Subcutaneous abdominal adipose tissue (tissue), 5 donors: Measurements from ENCODE around the gene ZNF365.
"Not testable (repeated sequence)": the region's sequence is repeated elsewhere in the genome, so short reads cannot be mapped to it uniquely, and the experiment has no call there.

Experiments used
- H3K27ac ChIP-seq: one replicate; pipeline ENCODE4 v1.7.0; 2013; ENCODE audit warnings: low read depth, mild to moderate bottlenecking, inconsistent platforms, low read length, moderate library complexity
- H3K27me3 ChIP-seq, 5 donors: one replicate each; pipeline ENCODE4 v1.7.0; 2013; ENCODE audit warnings: low read length in 5 of 5, inconsistent platforms in 1 of 5; ENCODE audit not compliant: control insufficient read depth in 5 of 5, insufficient read depth in 4 of 5
- H3K36me3 ChIP-seq, 5 donors: one replicate each; pipeline ENCODE4 v1.7.0; 2013; ENCODE audit warnings: low read length in 5 of 5; ENCODE audit not compliant: control insufficient read depth in 5 of 5, insufficient read depth in 5 of 5
- H3K4me1 ChIP-seq, 5 donors: one replicate each; pipeline ENCODE4 v1.7.0; 2013; ENCODE audit warnings: low read length in 5 of 5, mild to moderate bottlenecking in 3 of 5, moderate library complexity in 1 of 5; ENCODE audit not compliant: control insufficient read depth in 5 of 5, insufficient read depth in 5 of 5
- H3K4me3 ChIP-seq, 5 donors: one replicate each; pipeline ENCODE4 v1.7.0; 2013; ENCODE audit warnings: low read length in 5 of 5, low read depth in 1 of 5
- H3K9ac ChIP-seq, 5 donors: one replicate each; pipeline ENCODE4 v1.7.0; 2013; ENCODE audit warnings: low read length in 5 of 5, mild to moderate bottlenecking in 4 of 5, moderate library complexity in 3 of 5
- H3K9me3 ChIP-seq, 5 donors: one replicate each; pipeline ENCODE4 v1.7.0; 2013; ENCODE audit warnings: low read length in 5 of 5; ENCODE audit not compliant: control insufficient read depth in 5 of 5
- donor health status: healthy.
- donor health status: healthy.
- donor health status: healthy.
- donor health status: healthy.
- donor health status: healthy.

Gene ZNF365

DNA sequence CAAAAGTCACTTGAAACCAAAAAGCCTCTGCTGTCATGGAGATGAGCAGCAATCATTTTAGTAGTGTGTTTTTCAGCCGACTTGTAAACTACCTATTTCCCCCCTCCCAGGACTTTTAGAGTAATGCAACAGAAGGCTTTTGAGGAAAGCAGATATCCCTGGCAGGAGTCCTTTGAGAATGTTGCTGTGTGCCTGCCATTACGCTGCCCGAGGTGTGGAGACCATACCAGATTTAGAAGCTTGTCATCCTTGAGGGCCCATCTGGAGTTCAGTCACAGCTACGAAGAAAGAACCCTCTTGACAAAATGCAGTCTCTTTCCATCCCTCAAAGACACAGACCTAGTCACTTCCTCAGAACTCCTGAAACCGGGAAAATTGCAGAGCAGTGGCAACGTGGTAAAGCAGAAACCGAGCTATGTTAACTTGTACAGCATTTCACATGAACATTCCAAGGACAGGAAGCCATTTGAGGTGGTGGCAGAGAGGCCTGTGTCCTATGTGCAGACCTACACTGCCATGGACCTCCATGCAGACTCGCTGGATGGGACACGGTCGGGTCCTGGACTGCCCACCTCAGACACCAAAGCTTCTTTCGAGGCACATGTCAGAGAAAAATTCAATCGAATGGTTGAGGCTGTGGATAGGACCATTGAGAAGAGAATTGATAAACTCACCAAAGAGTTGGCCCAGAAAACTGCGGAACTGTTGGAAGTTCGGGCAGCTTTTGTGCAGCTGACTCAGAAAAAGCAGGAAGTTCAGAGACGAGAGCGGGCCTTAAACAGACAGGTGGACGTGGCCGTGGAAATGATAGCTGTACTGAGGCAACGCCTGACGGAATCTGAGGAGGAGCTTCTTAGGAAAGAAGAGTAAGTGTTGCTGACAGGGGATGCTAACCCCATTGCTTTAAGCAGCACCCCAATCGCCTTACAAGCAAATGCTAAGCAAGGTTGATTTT lies 2.2 kb downstream of the ZNF365 start:
- Histone ChIP-seq H3K4me1 (peaks cover 0 to 12% (median 11%) of the 10 kb centered on the region in 5 donors), H3K4me3 (no peak overlapping the region), H3K36me3 (no peaks in the 10 kb centered on the region), H3K27me3 (peaks cover 2 to 18% (median 7%) of the 10 kb centered on the region in 5 donors), H3K27ac (no peak overlapping the region), H3K9me3 (no peaks in the 10 kb centered on the region), H3K9ac (no peak overlapping the region)

DNA sequence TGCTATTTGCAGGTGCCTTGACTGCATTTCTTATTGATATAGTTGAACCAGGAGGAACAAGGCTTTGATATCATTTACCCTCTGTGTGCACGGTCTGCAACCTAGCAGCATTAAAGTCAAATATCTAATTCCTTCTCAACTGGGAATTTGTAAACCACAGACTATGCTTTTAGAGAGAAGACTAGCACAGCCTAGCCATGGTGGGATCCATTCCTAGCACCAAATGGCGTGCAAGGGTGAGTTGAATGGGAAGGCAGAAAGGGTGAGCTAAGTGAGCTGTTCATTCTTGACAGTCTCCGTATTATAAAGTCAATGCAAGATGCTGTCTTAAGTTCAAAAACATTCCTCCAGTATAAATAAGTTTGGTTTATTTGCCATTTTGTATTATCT lies 2.9 kb downstream of the ZNF365 start:
- H3K4me1 ChIP-seq, result peaks cover 0 to 12% (median 11%) of the 10 kb centered on the region in 5 donors

DNA sequence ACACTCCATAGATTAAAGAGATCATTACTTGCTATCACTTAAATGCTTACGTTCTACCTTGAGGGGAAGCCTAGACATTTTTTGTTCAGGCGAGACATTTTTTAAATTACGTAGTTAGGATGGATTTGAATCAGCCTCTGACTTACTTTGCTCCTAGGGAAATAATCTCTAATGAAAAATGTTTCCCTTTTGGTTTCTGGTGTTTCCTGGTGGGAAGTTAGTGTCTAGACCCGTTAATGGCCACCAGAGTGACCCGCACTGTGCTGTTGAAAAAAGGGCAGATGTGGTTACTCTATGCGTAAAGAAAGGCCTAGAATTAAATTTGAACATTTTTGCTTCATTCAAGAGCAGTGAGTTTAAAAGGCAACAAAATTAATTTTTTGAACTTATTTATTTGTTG lies 3.8 kb downstream of the ZNF365 start:
- Histone ChIP-seq H3K9ac (no peak overlapping the region), H3K27me3 (peaks cover 2 to 18% (median 7%) of the 10 kb centered on the region in 5 donors), H3K9me3 (no peaks in the 10 kb centered on the region), H3K27ac (no peak overlapping the region), H3K36me3 (no peaks in the 10 kb centered on the region), H3K4me3 (no peak overlapping the region), H3K4me1 (peaks cover 0 to 12% (median 11%) of the 10 kb centered on the region in 5 donors)

More for the DNA sequence above, 2.9 kb downstream of the ZNF365 start:
- H3K36me3 ChIP-seq, result no peaks in the 10 kb centered on the region
- no peak overlapping the region for H3K27ac ChIP-seq
- no peak overlapping the region for H3K4me3 ChIP-seq
- H3K9me3 ChIP-seq, result no peaks in the 10 kb centered on the region
- no peak overlapping the region for H3K9ac ChIP-seq
- peaks cover 2 to 18% (median 7%) of the 10 kb centered on the region in 5 donors for H3K27me3 ChIP-seq

GRCh38 chr10:62378877-62379276 lies 4.7 kb downstream of the ZNF365 start:
- not testable (repeated sequence) for H3K36me3 ChIP-seq, H3K9ac ChIP-seq, H3K27ac ChIP-seq, H3K4me3 ChIP-seq, H3K9me3 ChIP-seq, H3K4me1 ChIP-seq
- H3K27me3 ChIP-seq, result peaks cover under 1 to 16% (median 7%) of the 10 kb centered on the region in 5 donors

DNA sequence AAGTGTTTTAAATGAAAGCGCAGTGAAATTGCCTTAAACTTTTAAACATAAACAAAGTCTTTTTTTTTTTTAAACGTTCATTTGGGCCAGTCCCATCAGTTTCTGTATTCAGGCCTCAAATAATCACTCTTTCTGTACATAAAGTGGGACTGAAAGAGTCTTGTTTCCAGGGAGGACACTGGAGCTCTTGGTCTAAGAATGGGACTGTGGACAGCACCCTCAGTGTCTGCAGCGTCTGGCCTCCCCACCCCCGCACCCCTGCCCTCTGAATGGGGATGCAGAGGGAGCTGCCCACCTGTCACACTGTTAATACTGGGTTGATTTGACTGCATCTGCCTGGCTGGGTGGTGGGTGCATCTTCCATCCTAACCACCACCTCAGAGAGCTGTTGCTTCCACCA lies 5.2 kb downstream of the ZNF365 start:
- H3K9me3 ChIP-seq, result no peaks in the 10 kb centered on the region
- H3K4me1 ChIP-seq, result peaks cover 0 to 4% (median 3%) of the 10 kb centered on the region in 5 donors
- H3K27me3 ChIP-seq, result peaks cover 0 to 14% (median 6%) of the 10 kb centered on the region in 5 donors
- no peaks in the 10 kb centered on the region for H3K36me3 ChIP-seq
- no peak overlapping the region for H3K9ac ChIP-seq
- H3K27ac ChIP-seq, result no peak overlapping the region
- H3K4me3 ChIP-seq, result no peak overlapping the region

DNA sequence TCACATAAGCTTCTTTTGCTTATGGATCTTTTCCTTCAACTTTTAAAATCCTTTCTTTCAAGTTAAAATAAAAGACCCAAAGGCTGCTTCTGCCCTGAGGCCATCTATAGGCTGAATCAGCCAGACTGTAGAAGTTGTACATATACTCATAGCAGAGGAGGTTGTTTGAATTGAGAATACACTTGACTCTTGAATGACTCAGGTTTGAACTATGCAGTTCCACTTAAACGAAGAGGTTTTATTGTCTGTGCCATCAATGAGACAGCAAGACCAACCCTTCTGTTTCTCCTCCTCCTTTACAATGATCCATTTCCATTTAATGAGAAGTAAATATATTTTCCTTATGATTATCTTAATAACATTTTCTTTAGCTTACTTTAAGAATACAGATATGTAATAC lies 5.8 kb downstream of the ZNF365 start:
- Histone ChIP-seq H3K9ac (no peak overlapping the region), H3K27me3 (peaks cover 0 to 8% (median 0%) of the 10 kb centered on the region in 5 donors), H3K36me3 (no peaks in the 10 kb centered on the region), H3K27ac (no peak overlapping the region), H3K4me1 (no peaks in the 10 kb centered on the region), H3K9me3 (no peaks in the 10 kb centered on the region), H3K4me3 (no peak overlapping the region)

GRCh38 chr10:62381385-62382102 lies 7.4 kb downstream of the ZNF365 start:
- H3K4me3 ChIP-seq, result no peak overlapping the region
- H3K4me1 ChIP-seq, result no peaks in the 10 kb centered on the region
- no peak overlapping the region for H3K9ac ChIP-seq
- H3K36me3 ChIP-seq, result no peaks in the 10 kb centered on the region
- no peaks in the 10 kb centered on the region for H3K27me3 ChIP-seq
- no peak overlapping the region for H3K27ac ChIP-seq
- H3K9me3 ChIP-seq, result no peaks in the 10 kb centered on the region

DNA sequence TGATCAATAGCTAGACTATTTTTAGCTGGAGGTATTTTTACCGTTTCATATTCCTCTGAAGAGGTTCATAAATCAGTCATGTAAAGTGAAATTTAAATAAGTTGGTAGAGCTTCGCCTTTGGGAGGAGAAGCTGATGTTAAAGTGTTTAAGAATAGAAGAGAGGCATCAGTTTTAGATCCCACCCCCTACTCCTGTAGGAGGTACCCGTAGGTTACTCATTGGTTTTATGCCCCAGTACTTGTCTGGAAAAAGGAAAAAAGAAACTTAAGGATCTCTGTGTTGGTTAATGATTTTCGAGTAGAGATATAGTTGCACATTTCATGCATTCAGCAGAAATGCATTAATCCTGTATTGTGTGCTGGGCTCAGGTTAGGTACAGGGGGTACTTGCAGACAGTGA lies 8.7 kb downstream of the ZNF365 start:
- no peak overlapping the region for H3K9ac ChIP-seq
- no peaks in the 10 kb centered on the region for H3K27me3 ChIP-seq
- H3K4me3 ChIP-seq, result no peak overlapping the region
- H3K36me3 ChIP-seq, result no peaks in the 10 kb centered on the region
- no peak overlapping the region for H3K27ac ChIP-seq
- no peaks in the 10 kb centered on the region for H3K4me1 ChIP-seq
- H3K9me3 ChIP-seq, result no peaks in the 10 kb centered on the region

GRCh38 chr10:62384057-62384446 lies 9.9 kb downstream of the ZNF365 start:
- H3K9me3 ChIP-seq, result no peaks in the 10 kb centered on the region
- no peaks in the 10 kb centered on the region for H3K4me1 ChIP-seq
- H3K27ac ChIP-seq, result no peak overlapping the region
- no peak overlapping the region for H3K4me3 ChIP-seq
- H3K36me3 ChIP-seq, result no peaks in the 10 kb centered on the region
- no peak overlapping the region for H3K9ac ChIP-seq
- H3K27me3 ChIP-seq, result no peaks in the 10 kb centered on the region

- Histone ChIP-seq H3K27me3 (no peaks in the 10 kb centered on the region), H3K36me3 (no peaks in the 10 kb centered on the region), H3K9me3 (no peaks in the 10 kb centered on the region), H3K9ac (no peak overlapping the region), H3K4me3 (no peak overlapping the region), H3K4me1 (no peaks in the 10 kb centered on the region), H3K27ac (no peak overlapping the region)
These were observed 10.4 kb downstream of the ZNF365 start for GRCh38 chr10:62384447-62385081.
